Stimulated activated CD8-positive, alpha-beta memory T cell treated with anti-CD3 and anti-CD28 coated beads, Interleukin-15, amount 100 ng/mL, for 48 hours (primary cell): Measurements from ENCODE around the gene BBOX1.
"Not testable (repeated sequence)": the region's sequence is repeated elsewhere in the genome, so short reads cannot be mapped to it uniquely, and the experiment has no call there.

Source experiments
- DNase-seq, 2 donors: peaks; one replicate each; pipeline ENCODE4 v3.0.0-alpha.2; 2020; ENCODE audit warnings: low read depth in 2 of 2

The BBOX1 gene

GRCh38 chr11:27124514-27125264 is 84.1 kb downstream of the BBOX1 start:
- no peak for DNase-seq

- DNase-seq: no peak
Measured at GRCh38 chr11:27129686-27130085, 89.1 kb downstream of the BBOX1 start.

GRCh38 chr11:27130806-27131205 is 90.2 kb downstream of the BBOX1 start:
- DNase-seq: no peak

GRCh38 chr11:27135924-27136329 is 95.3 kb downstream of the BBOX1 start:
- not testable (repeated sequence) for DNase-seq

- DNase-seq: no peak
Measured at GRCh38 chr11:27138716-27139115, 98.1 kb downstream of the BBOX1 start.

- no peak for DNase-seq
Measured at GRCh38 chr11:27139742-27140367, 99.2 kb downstream of the BBOX1 start.

- no peak for DNase-seq
Measured at GRCh38 chr11:27141576-27141975, 101.0 kb downstream of the BBOX1 start.

GRCh38 chr11:27147916-27148315 is 107.3 kb downstream of the BBOX1 start:
- no peak for DNase-seq

- DNase-seq: no peak
Measured at GRCh38 chr11:27148506-27148905, 107.9 kb downstream of the BBOX1 start.

- DNase-seq: no peak
Measured at GRCh38 chr11:27150098-27150497, 109.5 kb downstream of the BBOX1 start.

- DNase-seq: no peak
Measured at GRCh38 chr11:27153136-27153535, 112.5 kb downstream of the BBOX1 start.

- DNase-seq: no peak
Measured at GRCh38 chr11:27158456-27159334, 118.1 kb downstream of the BBOX1 start.

GRCh38 chr11:27159335-27159679 is 118.7 kb downstream of the BBOX1 start:
- DNase-seq: no peak

- DNase-seq: no peak
Measured at GRCh38 chr11:27161071-27161470, 120.5 kb downstream of the BBOX1 start.

- no peak for DNase-seq
Measured at GRCh38 chr11:27162237-27162636, 121.6 kb downstream of the BBOX1 start.

GRCh38 chr11:27166130-27166529 is 125.5 kb downstream of the BBOX1 start:
- no peak for DNase-seq

- no peak for DNase-seq
Measured at GRCh38 chr11:27171376-27171958, 130.9 kb downstream of the BBOX1 start.

GRCh38 chr11:27173545-27173944 is 132.9 kb downstream of the BBOX1 start:
- DNase-seq: no peak

- no peak for DNase-seq
Measured at GRCh38 chr11:27174021-27174420, 133.4 kb downstream of the BBOX1 start.

GRCh38 chr11:27174672-27175210 is 134.1 kb downstream of the BBOX1 start:
- DNase-seq: no peak

GRCh38 chr11:27175562-27175961 is 134.9 kb downstream of the BBOX1 start:
- not testable (repeated sequence) for DNase-seq
